ENCODE results near the gene XAF1.

- TF ChIP-seq CTCF (IDR thresholded peaks at IDR 0.05) = no peak
- no peak for TF ChIP-seq RAD21 (conservative IDR thresholded peaks at IDR 0.05 in 1 of 2, IDR thresholded peaks at IDR 0.05 in 1 of 2)
- no peak for TF ChIP-seq CHD2 (IDR thresholded peaks at IDR 0.05; ENCODE audit: low read length, partially characterized antibody)
- no peak for TF ChIP-seq NR3C1 (IDR thresholded peaks at IDR 0.05)
- no peak for TF ChIP-seq EHMT2 (IDR thresholded peaks at IDR 0.05; ENCODE audit: low read depth)
- no peak for TF ChIP-seq SREBF2 (IDR thresholded peaks at IDR 0.05)
- TF ChIP-seq RFX5 (IDR thresholded peaks at IDR 0.05) = no peak
- no peak for TF ChIP-seq SMC3 (IDR thresholded peaks at IDR 0.05)
- no peak for TF ChIP-seq RNF2 (IDR thresholded peaks at IDR 0.05; ENCODE audit: borderline replicate concordance, low read depth)
- no peak for TF ChIP-seq ESRRA (IDR thresholded peaks at IDR 0.05; ENCODE audit: borderline replicate concordance, low read length)
- TF ChIP-seq HOXA7 (CRISPR knock-in tag; IDR thresholded peaks at IDR 0.05) = no peak
- TF ChIP-seq MAX (IDR thresholded peaks at IDR 0.05) = no peak
- no peak for TF ChIP-seq MAZ (IDR thresholded peaks at IDR 0.05; ENCODE audit: borderline replicate concordance, low read depth, low read length)
- no peak for TF ChIP-seq FOSL2 (IDR thresholded peaks at IDR 0.05)
- no peak for TF ChIP-seq FOSL2 (CRISPR knock-in tag; IDR thresholded peaks at IDR 0.05)
Observed at GRCh38 chr17:6823011-6823442, 67.2 kb downstream of the XAF1 start.

Data from A549 (cell line).